Activated T-cell treated with anti-CD3 and anti-CD28 coated beads for 4 hours (primary cell): ENCODE data around the gene SORBS2.
"Not testable (repeated sequence)": the region's sequence is repeated elsewhere in the genome, so short reads cannot be mapped to it uniquely, and the experiment has no call there.

Experiments
- DNase-seq: peaks from one replicate; pipeline ENCODE4 v3.0.0-alpha.2; 2020

The SORBS2 gene

DNA sequence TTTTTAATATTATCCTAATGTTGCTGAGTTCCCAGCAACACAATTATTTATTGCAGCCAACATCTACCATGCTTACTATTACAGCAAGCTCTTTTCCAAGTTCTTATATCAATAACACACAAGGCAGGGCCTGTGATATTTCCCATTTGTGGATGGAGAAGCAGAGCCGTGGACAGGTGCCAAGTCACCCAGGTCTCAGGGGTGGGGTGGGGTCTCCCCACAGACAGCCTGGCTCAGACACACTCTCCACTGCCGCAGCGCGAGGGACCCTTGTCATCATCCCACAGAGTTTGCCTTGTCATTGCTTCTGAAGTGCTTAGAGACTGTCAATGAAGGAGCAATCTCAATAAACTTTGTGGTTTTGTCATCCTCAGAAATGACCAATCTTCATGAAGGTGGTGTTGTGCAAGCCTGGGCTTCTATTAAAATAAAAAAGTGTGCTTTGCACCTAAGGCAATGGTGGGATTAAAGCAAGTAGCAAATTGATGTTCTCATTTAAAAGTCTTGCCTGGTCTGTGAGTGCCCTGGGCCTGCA, 76.1 kb downstream of the SORBS2 start:
- DNase-seq, result no peak

DNA sequence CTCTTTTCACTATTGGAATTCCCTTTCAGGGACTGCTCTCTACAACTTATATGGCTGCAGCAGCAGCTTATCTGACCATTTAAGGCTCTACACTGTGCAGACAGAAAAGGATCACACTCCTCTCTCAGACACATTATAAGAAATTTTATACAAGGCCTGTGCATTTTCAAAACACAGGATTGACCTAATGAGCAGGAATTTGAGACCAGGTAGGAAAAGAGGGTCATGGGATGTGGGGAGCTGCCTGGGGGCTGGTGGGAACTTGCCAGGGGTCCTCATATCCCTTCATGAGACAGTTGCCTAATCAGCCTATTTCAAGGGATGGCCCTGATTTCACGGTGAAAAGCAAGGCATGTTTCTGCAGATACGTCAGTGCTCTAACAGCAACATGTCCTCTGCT, 77.1 kb downstream of the SORBS2 start:
- DNase-seq, result no peak

DNA sequence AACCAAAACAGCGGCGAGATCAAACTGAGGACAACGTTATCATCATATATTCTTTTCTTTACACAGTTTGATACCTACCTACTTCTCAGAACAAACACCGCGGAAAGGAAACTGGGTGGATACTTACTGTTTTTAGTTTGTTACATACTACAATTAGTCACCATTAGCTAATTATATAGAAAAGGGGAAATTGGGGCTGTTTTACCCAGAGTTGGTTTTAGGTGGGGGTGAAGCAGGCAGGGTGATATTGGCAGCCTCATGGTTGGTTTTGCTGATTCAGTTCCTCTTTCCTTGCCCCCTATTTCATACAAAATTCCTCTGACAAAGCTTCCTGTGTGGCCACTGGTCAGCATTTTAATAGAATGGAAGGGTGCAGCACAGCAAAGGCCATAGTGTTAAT, 77.8 kb downstream of the SORBS2 start:
- no peak for DNase-seq

DNA sequence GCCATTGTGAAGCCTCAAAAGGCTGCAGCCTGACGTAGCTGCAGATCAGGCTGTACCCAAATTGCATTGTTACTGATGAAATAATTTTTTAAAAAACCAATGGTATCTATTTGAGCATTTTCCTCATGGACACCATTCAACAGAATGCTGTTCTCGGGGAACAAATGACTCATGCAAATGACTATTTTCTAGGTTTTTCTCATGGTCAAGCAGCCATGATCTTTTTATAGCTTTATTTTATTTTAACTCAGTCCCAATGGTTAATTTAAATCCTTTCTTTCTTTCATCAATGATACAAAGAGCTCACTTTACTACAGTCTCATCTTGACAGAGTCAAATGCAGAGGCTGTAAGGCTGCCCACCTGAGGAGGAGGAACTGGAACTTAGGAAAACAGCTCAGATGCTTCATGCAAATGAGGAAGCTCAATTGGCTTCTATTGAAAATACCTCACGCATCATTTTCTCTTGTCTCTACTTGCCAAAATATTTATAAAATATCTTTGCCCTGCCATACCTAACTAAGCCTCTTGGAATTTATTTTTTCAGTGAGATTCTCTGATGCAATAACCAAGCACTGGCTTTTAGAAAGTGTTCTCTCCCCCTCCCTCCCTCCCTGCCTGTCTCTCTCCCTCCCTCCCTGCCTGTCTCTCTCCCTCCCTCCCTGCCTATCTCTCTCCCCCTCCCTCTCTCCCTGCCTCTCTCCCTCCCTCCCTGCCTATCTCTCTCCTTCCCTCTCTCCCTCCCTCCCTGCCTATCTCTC, 81.0 kb downstream of the SORBS2 start:
- no peak for DNase-seq

DNA sequence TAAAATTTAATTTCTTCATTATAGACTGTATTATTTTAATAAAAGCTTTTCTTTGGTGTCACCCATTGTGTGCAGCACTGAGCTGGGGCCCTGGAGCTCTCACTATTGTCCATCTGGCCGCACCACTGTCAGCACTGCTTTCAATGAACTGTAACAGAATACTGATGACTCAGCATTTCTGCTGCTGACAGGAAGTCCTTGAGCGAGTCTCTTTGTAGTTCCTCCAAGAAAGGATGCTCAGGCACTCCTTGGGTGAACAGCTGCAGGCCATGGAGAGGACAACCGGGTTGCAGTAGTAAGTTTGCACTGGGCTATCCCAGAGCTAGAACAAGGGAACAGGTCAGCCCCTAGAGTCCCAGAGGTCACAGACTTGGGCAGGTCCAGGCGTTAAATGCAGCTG, 81.6 kb downstream of the SORBS2 start:
- DNase-seq, result no peak

DNA sequence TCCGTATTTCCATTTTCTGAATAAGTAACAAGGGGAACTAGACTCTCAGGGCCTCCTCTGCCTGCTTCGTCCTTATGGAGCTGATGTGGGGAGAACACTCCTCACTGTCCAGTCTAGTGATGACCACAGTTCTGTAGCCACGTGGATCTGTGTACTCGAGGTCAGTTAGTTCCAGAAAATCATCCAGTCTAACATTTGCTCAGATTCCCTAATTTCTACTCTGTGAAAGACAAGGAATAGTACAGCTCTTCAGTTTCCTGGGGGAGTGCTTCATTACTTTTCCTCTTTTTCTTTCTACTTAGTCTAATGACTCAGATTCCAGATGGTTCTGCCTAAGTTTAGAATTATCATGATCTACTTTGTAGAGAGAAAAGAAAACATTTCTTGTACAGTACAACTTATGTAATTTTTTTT, 82.6 kb downstream of the SORBS2 start:
- DNase-seq, result no peak

DNA sequence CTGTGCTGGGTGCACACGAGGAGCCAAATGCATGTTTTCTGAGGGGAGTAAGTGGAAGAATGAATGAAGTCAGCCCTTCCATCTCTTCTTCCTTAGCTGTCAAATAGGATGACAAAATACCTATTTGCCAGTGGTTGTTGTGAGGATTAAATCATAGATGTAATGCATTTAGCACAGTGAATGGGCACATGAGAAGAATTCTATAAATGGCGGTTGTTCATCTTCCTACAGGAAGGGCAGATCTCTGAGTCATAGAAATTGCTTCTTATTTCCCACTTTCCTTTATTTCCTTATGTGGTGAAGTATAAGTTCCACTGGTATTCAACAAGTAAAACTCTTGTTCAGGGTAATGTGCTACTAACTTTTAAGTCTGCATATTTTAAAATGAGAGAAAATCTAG, 83.1 kb downstream of the SORBS2 start:
- DNase-seq, result no peak

DNA sequence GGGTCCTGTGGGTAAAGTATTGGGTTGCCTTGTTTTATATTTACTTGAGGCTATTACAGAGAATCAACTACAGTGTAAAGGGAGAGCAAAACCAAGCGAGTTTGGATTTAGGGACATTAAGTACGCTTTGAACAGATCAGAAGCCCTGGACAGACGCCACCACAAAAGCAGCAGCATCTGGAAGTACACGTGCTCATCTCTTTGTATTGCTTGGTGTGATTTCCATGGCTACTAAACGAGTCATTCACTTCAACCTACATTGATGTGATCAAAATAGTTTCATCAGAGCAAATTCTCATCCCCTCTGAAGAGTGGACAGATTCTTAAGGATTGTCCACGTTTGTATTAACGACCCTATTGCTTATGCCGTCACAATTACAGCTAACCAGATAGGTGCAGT, 85.1 kb downstream of the SORBS2 start:
- no peak for DNase-seq

DNA sequence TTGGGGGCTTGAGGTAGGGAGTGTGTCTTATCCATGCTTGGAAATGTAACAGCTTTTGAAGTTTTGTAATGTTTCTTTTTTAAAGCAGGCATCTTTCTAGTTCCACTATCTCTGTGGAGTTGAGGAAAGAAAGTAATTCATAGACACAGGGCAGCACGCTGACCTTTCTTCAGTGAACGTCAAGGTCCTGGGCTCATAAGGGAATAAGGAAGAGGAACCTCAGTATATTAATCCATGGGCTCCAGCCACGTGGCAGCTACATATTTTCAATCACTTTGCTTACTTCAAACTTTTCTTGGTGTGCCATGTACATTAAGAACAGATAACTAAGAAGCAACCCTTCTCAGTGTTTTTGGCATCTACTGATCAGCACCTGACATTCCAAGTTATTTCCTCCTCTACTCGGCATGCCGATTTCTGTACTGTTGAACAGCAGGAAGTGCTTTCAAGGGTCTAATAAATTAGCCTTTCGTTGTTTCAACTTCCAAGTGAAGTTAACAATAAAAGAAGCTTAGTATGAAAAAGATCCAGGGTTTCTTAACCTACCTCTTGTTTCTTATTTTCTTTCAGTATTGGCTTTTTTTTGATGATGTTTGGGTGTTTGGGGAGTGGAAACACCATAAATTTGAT, 88.2 kb downstream of the SORBS2 start:
- DNase-seq, result no peak

DNA sequence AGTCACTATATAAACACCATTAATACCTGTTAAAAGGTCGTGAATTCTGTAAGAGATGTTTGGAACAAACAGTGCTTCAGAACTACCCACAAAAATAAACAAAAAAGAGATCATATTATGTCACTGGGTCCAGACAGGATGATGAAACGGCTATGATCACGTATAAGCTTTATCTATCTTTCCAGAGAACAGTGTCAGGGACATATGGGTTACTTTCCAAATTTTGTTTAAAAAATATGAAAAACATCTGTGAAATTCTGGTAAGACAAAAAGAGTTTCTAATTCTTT, 90.0 kb downstream of the SORBS2 start:
- DNase-seq, result no peak

DNA sequence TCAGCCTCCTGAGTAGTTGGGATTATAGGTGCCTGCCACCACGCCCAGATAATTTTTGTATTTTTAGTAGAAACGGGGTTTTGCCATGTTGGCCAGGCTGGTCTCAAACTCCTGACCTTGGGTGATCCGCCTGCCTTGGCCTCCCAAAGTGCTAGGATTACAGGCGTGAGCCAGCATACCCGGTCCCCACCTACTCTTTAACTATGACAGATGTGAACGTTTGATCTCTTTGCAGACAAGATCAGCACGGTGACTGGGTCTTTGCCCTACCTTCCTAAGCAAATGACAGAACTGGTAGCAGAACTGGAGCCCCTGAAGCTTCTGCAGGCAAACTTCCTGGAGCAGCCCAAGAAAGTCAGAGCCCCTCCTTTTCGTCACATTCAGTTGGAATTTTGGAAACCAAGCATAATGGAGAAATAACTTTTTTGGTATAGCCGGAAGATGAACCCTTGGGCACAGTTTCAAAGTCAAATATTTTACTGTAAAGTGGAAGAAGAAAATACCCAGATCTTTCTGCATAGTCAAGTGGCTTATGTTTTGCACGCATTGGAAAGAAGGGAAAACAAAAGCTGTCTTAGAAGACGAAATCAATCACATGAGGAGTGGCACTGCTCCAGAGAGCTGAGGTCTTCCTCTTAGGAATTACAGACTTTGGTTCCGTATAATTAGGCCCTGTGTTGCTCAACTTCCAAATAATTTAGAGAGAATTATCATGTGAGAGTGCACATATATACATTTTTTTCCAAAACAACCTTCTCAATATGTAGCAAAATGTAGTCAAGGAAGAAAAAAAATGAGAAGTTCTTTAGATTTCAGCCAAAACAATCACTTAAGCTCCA, 90.6 kb downstream of the SORBS2 start:
- no peak for DNase-seq

DNA sequence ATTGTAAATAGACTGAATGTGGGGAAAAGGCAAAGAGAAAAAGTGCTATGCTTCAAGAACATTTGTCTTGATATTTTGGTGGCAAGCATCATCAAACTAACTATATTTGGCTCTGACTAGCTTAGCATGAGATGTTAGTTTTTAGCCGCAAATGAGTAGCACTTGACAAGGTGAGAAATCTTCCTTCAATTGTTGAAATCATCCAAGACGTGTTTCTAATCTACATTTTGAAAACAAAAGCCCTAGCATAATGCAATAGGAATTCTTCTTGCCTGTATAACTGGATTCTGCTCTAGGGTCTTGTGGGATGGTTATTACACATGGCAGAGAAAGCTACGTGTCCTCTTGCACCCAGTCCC, 92.5 kb downstream of the SORBS2 start:
- no peak for DNase-seq

DNA sequence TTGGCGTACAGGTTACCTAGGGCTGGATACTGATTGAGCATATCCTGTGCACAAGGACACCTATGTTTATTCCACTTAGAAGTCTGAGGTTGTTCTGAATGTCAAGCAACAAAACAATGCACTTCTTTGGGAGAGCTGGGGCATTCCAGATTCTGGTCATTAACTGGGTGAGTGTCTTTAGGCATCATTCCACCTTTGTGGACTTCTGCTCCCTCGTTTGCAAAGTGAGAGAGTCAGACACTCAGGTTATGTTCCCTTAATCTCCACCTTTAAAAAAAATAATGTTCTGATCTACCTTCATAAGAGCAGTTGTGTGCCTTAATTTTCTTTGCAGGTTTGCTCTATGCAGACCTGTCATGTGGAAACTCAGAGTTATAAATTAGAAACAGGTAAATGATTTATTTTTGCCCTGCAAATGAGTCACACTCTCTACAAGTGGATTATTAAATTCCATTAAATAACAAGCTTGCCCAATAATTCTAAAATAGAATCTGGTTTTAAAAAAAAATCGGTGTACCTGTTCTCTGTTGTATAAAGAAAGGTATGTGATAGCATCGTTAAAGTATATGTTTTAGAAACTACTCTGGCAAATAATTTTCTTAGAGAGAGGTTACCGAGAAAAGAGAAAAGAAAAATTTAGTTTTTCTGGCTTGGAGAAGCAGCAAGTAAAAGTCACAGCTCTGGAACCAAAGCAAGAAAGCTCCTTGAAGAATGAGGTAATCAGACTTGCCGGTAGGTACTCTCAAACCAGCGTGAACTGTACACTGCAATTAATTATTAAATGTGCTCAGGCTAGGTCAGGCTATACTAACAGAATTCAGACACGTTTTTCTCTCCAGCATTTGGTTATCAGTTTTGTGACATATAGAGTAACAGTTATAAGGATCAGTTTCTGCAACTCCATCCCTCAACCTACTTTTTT, 93.2 kb downstream of the SORBS2 start:
- DNase-seq, result no peak

DNA sequence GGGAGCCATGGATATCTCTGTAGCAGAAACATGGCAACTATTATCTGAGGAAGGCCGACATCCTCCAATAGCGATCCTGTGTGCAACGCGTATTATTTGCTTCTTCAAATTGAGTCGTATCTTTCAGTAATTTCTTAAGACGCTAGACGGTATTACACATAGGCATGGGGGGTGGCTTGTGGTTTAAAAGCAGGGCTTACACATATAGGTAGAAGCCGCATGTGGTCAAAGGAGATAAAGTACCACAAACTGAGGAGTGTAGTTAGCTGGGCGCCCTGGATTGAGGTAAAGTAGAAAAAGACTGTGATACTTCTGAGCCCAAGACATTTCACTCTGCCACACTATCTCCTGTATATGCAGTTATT, 94.6 kb downstream of the SORBS2 start:
- DNase-seq, result no peak

DNA sequence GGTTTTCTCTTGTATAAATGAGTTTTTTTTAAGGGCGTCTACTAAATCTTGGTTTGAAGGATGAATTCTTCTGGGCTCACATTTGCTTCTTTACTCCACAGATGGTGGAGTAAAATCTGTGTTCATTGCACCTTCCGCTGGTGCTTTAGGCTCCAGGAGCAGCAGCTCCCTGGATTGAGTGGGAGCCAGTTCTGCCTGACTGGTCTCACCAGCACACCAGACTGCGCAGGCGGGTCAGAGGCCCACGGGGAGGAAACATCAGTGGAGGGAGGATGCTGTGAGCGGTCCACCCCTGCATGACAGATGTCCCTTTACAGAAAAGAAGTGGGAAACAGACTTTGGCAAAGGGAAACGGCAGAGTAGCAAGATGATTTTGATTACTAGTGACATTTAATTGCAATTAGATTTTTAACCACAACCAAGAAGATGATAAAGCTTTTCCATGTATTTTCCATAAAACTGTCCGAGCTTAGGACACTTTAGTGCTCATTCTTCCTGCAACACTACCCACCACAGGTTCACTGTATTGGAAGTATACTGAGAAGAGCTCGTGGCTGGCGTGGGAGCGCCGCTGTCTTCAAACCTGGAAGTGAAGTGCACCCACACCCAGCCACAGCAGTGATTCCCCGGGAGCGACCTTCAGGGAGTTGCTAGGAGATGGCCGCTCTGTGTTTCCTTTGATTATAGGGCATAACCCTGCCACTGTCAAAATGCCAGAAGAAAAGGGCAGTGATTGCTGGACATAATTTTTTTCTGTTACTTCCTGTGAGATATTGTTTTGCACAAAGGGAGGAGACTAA, 95.2 kb downstream of the SORBS2 start:
- no peak for DNase-seq

DNA sequence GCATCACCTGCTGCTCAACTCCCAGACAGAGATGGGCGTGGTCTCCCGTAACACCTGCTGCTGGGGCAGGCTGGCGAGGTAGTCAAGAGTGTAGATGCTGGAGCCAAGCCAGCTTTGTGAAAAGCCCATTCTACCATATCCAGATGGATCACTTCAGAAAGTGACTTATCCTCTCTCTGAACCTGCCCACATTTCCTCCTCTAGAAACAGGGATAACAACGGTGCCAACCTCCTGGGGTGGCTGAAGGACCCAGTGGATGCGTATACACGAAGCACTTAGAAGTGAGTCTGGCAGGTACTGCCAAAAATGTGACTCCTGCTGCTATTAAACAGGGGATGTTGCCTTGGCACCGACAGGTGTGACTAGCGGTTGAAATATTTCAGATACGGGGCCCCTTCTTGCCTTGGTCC, 95.8 kb downstream of the SORBS2 start:
- no peak for DNase-seq

DNA sequence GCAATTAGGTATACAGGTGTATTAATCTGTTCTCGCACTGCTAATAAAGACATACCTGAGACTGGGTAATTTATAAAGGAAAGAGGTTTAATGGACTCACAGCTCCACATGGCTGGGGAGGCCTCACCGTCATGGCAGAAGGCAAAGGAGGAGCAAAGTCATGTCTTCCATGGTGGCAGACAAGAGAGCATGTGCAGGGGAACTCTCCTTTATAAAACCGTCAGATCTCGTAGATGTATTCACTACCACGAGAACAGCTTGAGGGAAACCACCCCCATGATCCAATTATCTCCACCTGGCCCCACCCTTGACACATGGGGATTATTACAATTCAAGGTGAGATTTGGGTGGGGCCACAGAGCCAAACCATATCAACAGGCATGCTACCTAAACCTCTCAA, 97.5 kb downstream of the SORBS2 start:
- not testable (repeated sequence) for DNase-seq

DNA sequence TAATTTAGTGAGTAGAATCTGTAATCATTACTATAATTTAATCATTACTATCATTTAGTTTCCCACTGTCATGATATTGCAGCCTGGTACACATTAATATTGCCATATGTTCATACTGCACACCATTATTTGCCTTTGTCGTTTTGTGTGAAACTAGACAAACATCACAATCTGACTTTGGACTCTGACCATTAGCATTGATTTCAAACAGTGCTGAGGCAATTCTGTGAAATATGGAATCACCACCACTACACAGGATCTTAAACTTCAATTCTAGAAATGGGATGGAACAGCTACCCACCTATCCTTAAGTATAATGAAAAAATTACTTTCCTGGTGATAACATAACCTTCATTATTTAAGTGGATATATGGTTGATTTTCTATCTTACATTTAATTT, 98.3 kb downstream of the SORBS2 start:
- no peak for DNase-seq

DNA sequence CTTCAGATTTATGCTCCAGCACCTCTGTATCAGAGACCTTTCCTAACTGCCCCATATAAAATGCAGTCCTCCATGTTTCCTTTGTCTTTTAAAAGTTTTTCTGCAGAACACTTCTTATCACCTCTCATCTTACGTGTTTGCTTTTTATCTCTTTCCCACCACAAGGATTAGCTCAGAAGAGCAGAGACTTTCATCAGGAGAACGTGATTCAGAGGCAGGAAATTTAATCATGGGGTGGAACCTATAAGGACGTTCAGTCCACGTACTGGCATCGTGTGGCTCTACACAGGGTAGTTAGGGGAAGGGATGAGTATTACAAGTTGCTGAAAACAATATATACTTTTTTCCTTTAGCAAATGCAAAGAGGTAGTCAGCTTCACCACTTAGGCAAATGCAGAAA, 98.7 kb downstream of the SORBS2 start:
- DNase-seq, result no peak

DNA sequence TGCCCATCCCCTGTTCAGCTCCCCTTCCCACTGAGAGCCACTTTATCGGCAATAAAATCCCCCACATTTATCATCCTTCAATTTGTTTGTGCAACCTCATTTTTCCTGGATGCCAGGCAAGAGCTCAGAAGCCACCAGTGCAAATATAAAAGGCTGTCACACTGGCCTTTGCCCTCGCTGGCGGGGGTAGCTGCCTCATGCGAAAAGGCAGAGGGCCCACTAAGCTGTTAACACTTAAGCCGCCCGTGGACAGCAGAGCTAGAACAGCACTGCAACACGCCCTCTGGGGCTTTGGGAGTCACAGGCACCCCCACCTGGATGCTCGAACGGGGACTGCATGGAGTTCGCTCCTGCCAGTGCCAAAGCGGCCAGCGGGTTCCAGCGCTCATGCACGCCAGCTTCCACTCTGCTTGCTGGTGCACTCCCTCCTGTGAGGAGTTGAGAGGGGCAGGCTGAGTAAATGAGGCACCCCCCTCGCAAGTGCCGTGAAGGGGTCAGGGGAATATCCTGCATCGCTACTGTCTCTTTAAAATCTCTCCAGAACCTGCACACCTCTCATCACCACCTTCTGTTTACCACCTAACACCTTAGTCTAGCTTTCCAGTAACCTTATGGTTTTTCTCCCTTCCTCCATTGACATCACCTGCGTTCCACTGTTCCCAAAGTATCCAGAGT, 99.5 kb downstream of the SORBS2 start:
- no peak for DNase-seq

DNA sequence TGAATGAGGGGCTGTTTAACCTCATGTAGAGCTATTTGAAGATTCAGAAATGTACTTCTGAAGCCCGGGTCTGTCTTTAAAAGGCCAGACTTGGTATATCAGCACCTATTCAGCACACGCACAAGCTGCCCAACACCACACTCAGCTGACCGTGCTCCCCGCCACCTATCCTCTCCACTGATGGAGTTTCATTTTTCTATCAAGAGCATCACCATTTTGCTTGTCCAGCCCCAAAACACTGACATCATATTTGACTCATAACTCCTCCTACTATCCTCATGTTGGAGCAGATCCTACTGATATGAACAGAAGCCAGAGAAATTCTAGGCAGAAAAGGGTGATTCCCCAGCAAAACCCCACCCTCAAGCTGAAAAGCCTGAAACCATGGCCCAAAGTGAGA, 100.3 kb downstream of the SORBS2 start:
- no peak for DNase-seq
